Aorta (tissue), 5 donors: ENCODE data around the gene AKAP6. TPM values are rescaled to one million over a fixed set of nuclear protein-coding genes. Genes with fewer than 3 reads are reported as not detected.

ENCODE experiments used
- ATAC-seq: fragments of 200-7000 bp; cut with Tn5 transposase; one replicate; pipeline ENCODE4 v1.9.1; 2022; ENCODE audit warnings: moderate library complexity; ENCODE audit not compliant: low FRiP score
- DNase-seq, 2 donors: peaks; one replicate each; pipeline ENCODE4 v3.0.0-alpha.2; 2020
- H3K27ac ChIP-seq, 2 donors: one replicate each; pipeline ENCODE4 v1.5.1; 2013; ENCODE audit warnings: low read length in 2 of 2, mild to moderate bottlenecking in 2 of 2, moderate library complexity in 2 of 2, control low read depth in 1 of 2, inconsistent platforms in 1 of 2, low read depth in 1 of 2
- H3K27me3 ChIP-seq, 2 donors: one replicate each; pipeline ENCODE4 v1.6.1; 2013; ENCODE audit warnings: control low read depth in 1 of 2, low read length in 1 of 2, mild to moderate bottlenecking in 1 of 2, moderate library complexity in 1 of 2; ENCODE audit not compliant: insufficient read depth in 2 of 2, control insufficient read depth in 1 of 2
- H3K36me3 ChIP-seq, 2 donors: one replicate each; pipeline ENCODE4 v1.6.1; 2013; ENCODE audit warnings: control low read depth in 1 of 2, low read length in 1 of 2, mild to moderate bottlenecking in 1 of 2; ENCODE audit not compliant: insufficient read depth in 2 of 2, control insufficient read depth in 1 of 2
- H3K4me1 ChIP-seq, 2 donors: one replicate each; pipeline ENCODE4 v1.6.1; 2013; ENCODE audit warnings: low read length in 2 of 2, control low read depth in 1 of 2, mild to moderate bottlenecking in 1 of 2, moderate library complexity in 1 of 2; ENCODE audit not compliant: insufficient read depth in 2 of 2, control insufficient read depth in 1 of 2
- H3K4me3 ChIP-seq, 2 donors: one replicate each; pipeline ENCODE4 v1.5.1; 2013; ENCODE audit warnings: low read length in 2 of 2, control low read depth in 1 of 2, mild to moderate bottlenecking in 1 of 2
- H3K9me3 ChIP-seq: one replicate; pipeline ENCODE4 v1.6.1; 2013; ENCODE audit warnings: mild to moderate bottlenecking, low read length; ENCODE audit not compliant: control insufficient read depth
- WGBS, 2 donors: extraction: QIAGEN DNeasy Blood & Tissue Kit; methylation state at CpG; one replicate each; pipeline ENCODE4 v1.1.7; 2013; 5-methylcytosine and 5-hydroxymethylcytosine counted together
- intact Hi-C, 2 donors: fragments of 100-400 bp; cut with DNase I; formaldehyde crosslinking; loops; one replicate each; pipeline versions ENCODE4 v1.14.2 to v1.15.0; 2022
- polyA plus RNA-seq, 2 donors: library from polyadenylated mRNA; stranded (reverse); fragments of 200-250 nt; gene quantifications; one replicate each; pipeline ENCODE4 v1.2.3, GENCODE V29; 2013
- total RNA-seq, 2 donors: library from RNA; stranded (reverse); fragmentation: NEBNext Ultra II Directional; extraction: Animal tissue kit (Norgen Biotek cat#: 25700); gene quantifications; one replicate each; pipeline ENCODE4 v1.2.1, GENCODE V29; 2021
- donor health status: healthy with polysubstance abuse.
- donor health status: Bipolar disorder and iron deficiency.
- donor health status: DM: no; HTN: no; CAD: no.
- donor health status: DM: no; HTN: no; CAD: no.
- donor health status: DM: yes; HTN: yes; CAD: no.

The AKAP6 gene
- total and polyA plus RNA-seq, 4 donors = 7.4 to 211 (median 46.6) TPM

- Histone ChIP-seq H3K4me3 (no peak overlapping the region), H3K36me3 (no peaks in the 10 kb centered on the region), H3K27me3 (no peaks in the 10 kb centered on the region), H3K4me1 (peaks cover 0 to 5% of the 10 kb centered on the region in 2 donors), H3K9me3 (no peaks in the 10 kb centered on the region), H3K27ac (no peak overlapping the region)
- 23% methylated on average over 4 of the region's 4 CpGs for WGBS, 2 donors
- DNase-seq (no peak), ATAC-seq (no peak)
- intact Hi-C loops = loop anchor here in 1 of 2 donors (5.0 kb wide), 1 partner anchor 46 kb away; no protein-coding TSS in a partner anchor
These were observed 89.0 kb downstream of the AKAP6 start for GRCh38 chr14:32417956-32418552.

- DNase-seq (no peak), ATAC-seq (no peak)
- H3K4me1 ChIP-seq = no peaks in the 10 kb centered on the region
- H3K4me3 ChIP-seq = no peak overlapping the region
- H3K36me3 ChIP-seq = no peaks in the 10 kb centered on the region
- intact Hi-C loops = loop anchor here in 1 of 2 donors (5.0 kb wide), 1 partner anchor 47 kb away; no protein-coding TSS in a partner anchor
- H3K27me3 ChIP-seq = no peaks in the 10 kb centered on the region
- H3K9me3 ChIP-seq = no peaks in the 10 kb centered on the region
- WGBS, 2 donors = 91 to 97% methylated on average over 1 of the region's 1 CpG
- no peak overlapping the region for H3K27ac ChIP-seq
These were observed 90.3 kb downstream of the AKAP6 start for GRCh38 chr14:32419429-32419828.

DNA sequence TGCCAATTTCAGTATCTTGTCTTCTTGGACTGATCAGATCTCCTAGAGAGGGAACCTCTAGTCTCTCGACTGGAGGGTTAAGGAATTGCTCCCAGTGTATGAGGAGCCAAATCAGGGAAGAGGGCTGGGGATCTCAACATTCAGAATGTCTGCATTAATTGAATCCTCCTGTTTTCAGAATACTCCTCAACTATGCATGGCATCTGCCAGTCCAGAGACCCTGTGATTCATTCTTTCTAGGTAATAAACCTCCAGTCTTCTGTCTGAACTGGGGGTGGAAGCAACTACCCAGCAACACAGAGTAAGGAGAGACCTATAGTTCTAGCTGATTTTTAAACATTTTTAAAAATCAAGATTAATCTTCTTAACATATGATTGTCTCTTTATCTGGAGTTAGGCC lies 92.7 kb downstream of the AKAP6 start:
- Histone ChIP-seq H3K4me3 (no peak overlapping the region), H3K9me3 (peaks cover 1% of the 10 kb centered on the region), H3K4me1 (no peaks in the 10 kb centered on the region), H3K36me3 (no peaks in the 10 kb centered on the region), H3K27me3 (no peaks in the 10 kb centered on the region), H3K27ac (no peak overlapping the region)
- ATAC-seq = no peak
- DNase-seq = no peak
- intact Hi-C loops = no loop called here
- WGBS, 2 donors = 95 to 100% methylated on average over 1 of the region's 1 CpG

DNA sequence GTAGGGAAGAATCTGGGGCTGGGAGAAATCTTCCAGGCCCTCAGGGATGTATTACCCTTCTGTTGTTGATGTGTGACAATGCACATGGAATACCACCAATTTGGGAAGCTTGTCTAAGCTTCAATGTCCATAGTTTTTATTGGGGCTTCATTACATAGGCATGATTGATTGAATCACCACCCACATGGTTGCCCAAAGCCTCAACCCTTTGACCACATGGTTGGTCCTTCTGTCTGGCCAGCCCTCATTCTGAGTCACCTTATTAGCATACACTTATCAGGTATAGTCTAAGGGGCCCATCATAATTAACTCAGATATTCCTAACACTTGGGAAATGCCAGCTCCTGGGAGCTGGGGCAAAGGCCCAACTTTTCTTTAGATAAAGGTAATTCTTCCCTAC lies 93.3 kb downstream of the AKAP6 start:
- DNase-seq (no peak), ATAC-seq (no peak)
- H3K27ac ChIP-seq = no peak overlapping the region
- no peak overlapping the region for H3K4me3 ChIP-seq
- H3K9me3 ChIP-seq = peaks cover 1% of the 10 kb centered on the region
- H3K36me3 ChIP-seq = no peaks in the 10 kb centered on the region
- H3K4me1 ChIP-seq = no peaks in the 10 kb centered on the region
- intact Hi-C loops = no loop called here
- H3K27me3 ChIP-seq = no peaks in the 10 kb centered on the region

- Histone ChIP-seq H3K27me3 (no peaks in the 10 kb centered on the region), H3K36me3 (no peaks in the 10 kb centered on the region), H3K4me1 (peaks cover 2 to 3% of the 10 kb centered on the region in 2 donors), H3K9me3 (peaks cover 1% of the 10 kb centered on the region), H3K27ac (no peak overlapping the region), H3K4me3 (no peak overlapping the region)
- no peak for ATAC-seq
- intact Hi-C loops = no loop called here
- no peak for DNase-seq
- 86 to 95% methylated on average over 1 of the region's 1 CpG for WGBS, 2 donors
These were observed 96.9 kb downstream of the AKAP6 start for GRCh38 chr14:32426028-32426427.

DNA sequence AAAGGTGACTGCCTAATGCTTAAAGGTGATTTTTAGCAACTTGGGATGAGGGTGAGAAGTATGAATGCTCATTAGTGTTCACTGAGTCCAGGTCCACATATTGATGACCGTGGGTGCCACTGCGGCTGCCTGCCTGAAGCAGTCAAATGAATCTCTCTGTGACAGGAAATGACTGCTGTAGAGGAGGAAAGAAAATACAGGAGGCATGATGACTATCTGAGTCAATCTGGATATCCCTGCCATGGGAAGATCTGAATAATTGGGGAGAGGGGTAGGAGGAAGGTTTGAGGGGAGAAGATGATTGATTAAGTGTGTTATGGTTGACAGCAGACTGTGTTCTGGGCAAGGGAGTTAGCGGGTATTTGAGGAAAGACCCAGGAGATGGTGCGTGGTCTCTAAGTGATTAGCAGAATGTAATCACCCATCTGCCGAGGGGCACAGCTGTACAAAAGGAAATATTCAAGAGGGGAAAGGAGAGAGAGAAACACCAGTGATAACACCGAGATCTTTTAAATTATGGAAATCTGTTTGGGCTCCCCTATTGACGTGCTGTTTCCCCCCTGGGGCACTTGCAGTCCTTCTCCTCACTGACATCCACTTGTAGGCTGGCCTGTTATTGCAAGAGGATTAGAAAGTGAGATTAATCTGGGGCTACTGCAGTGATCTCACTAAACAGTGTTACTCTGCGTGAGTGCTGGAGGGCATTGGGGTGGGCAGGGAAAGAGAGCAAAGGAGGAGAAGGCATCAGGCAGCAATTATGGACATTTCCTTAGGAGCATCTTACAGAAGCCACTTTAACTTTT lies 97.7 kb downstream of the AKAP6 start:
- no peak overlapping the region for H3K4me3 ChIP-seq
- intact Hi-C loops = no loop called here
- peaks cover 2 to 3% of the 10 kb centered on the region in 2 donors for H3K4me1 ChIP-seq
- peaks cover 1% of the 10 kb centered on the region for H3K9me3 ChIP-seq
- DNase-seq = no peak
- H3K27ac ChIP-seq = no peak overlapping the region
- WGBS, 2 donors = 89 to 90% methylated on average over 8 of the region's 8 CpGs
- no peak for ATAC-seq
- no peaks in the 10 kb centered on the region for H3K27me3 ChIP-seq
- no peaks in the 10 kb centered on the region for H3K36me3 ChIP-seq

DNA sequence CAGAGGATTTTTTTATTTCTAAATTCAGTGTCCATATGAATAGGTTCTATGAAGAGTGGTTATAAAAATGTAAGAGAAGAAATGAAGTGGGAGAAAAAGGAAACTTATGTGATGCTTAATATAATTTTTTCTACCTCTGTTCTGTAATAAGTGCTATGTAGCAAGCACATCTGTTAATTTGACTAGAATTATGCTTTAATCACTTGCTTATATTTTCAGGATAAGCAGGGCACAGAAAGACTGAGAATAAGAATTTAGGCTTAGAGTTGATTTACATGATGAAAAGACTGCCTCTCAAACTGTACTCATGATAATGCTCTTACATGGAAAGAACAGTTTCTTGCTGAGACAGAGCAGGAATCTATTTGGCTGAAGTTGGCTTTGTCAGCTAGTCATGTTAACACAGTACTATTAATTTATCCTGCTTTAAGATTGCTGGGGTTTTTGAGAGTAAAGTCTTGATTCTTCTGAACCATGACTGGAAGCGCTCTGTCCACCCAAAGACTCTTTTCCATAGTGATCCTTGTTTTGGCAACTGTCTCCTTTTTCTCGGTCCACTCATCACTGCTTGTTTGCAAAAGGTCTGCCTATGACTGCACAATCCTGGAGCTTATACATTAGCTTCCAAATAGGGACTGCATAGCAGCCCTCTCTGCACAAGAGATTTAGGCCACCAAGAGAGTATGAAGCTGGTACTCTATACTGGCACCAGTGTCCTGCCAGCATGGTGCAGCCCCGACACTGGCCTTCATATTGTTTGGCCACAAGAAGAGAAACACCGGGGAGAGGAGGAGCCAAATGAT lies 98.8 kb downstream of the AKAP6 start:
- Histone ChIP-seq H3K36me3 (no peaks in the 10 kb centered on the region), H3K4me1 (peaks cover 2 to 3% of the 10 kb centered on the region in 2 donors), H3K27ac (no peak overlapping the region), H3K27me3 (no peaks in the 10 kb centered on the region), H3K4me3 (no peak overlapping the region), H3K9me3 (peaks cover 1% of the 10 kb centered on the region)
- 45% methylated on average over 4 of the region's 4 CpGs for WGBS, 2 donors
- ATAC-seq (no peak), DNase-seq (no peak)
- intact Hi-C loops = no loop called here

- Histone ChIP-seq H3K27me3 (no peaks in the 10 kb centered on the region), H3K27ac (no peak overlapping the region), H3K36me3 (no peaks in the 10 kb centered on the region), H3K4me3 (no peak overlapping the region), H3K9me3 (peaks cover 1% of the 10 kb centered on the region), H3K4me1 (peaks cover 2 to 3% of the 10 kb centered on the region in 2 donors)
- DNase-seq (no peak), ATAC-seq (no peak)
- intact Hi-C loops = no loop called here
- 83 to 97% methylated on average over 4 of the region's 4 CpGs for WGBS, 2 donors
These were observed 99.8 kb downstream of the AKAP6 start for GRCh38 chr14:32428875-32429274.
